Naive thymus-derived CD4-positive, alpha-beta T cell (primary cell): ENCODE data around the gene SMYD4. TPM values are rescaled to one million over a fixed set of nuclear protein-coding genes. Genes with fewer than 3 reads are reported as not detected.
A peak's percentile ranks its signal among the peaks of the same experiment; 100 is the strongest.

ENCODE experiments used
- ATAC-seq: fragments of 150-1000 bp; cut with Tn5 transposase; 2 replicates; pipeline ENCODE4 v1.10.0; 2021; ENCODE audit warnings: mild to moderate bottlenecking, moderate library complexity
- CTCF ChIA-PET: fragments of 350-600 bp; sonication (Branson Sonifier 250); formaldehyde crosslinking; loops from one replicate; lab custom pipeline; 2021; ENCODE audit warnings: antibody characterized with exemption; lab: Charles Lee
- POLR2A ChIA-PET: fragments of 350-600 bp; sonication (Branson Sonifier 250); formaldehyde crosslinking; loops from one replicate; lab custom pipeline; 2021; ENCODE audit warnings: antibody characterized with exemption, inconsistent platforms; lab: Charles Lee
- DNase-seq, 9 donors: peaks; one replicate each; pipeline versions ENCODE4 v3.0.0 to v3.0.0-alpha.2; 2020 to 2022; ENCODE audit warnings: mixed read lengths in 1 of 9
- H3K27ac ChIP-seq: one replicate; pipeline ENCODE4 v1.7.0; 2013; ENCODE audit warnings: mild to moderate bottlenecking, low read depth, low read length, moderate library complexity
- H3K27me3 ChIP-seq, 2 donors: one replicate each; pipeline ENCODE4 v1.7.0; 2013; ENCODE audit warnings: low read length in 2 of 2, mild to moderate bottlenecking in 2 of 2, moderate library complexity in 2 of 2; ENCODE audit not compliant: control insufficient read depth in 2 of 2, insufficient read depth in 2 of 2
- H3K36me3 ChIP-seq, 3 experiments: 1 replicate in 2 of 3; 2 replicates in 1 of 3; pipeline ENCODE4 v1.7.0; 2013; ENCODE audit warnings: low read length in 3 of 3, mild to moderate bottlenecking in 3 of 3, moderate library complexity in 1 of 3; ENCODE audit not compliant: insufficient read depth in 3 of 3, control insufficient read depth in 2 of 3
- H3K4me1 ChIP-seq, 2 donors: one replicate each; pipeline ENCODE4 v1.7.0; 2013; ENCODE audit warnings: low read length in 2 of 2, mild to moderate bottlenecking in 2 of 2, moderate library complexity in 1 of 2; ENCODE audit not compliant: control insufficient read depth in 2 of 2, insufficient read depth in 2 of 2
- H3K4me3 ChIP-seq: 2 replicates; pipeline ENCODE4 v1.7.0; 2013; ENCODE audit warnings: mild to moderate bottlenecking, low read length
- H3K9me3 ChIP-seq, 3 experiments: 1 replicate in 2 of 3; 2 replicates in 1 of 3; pipeline ENCODE4 v1.7.0; 2013; ENCODE audit warnings: low read length in 3 of 3; ENCODE audit not compliant: control insufficient read depth in 2 of 3
- H3K27ac Mint-ChIP-seq, 9 donors: one replicate each; pipeline ENCODE4 v1.8.0; 2020 to 2022; ENCODE audit warnings: mixed read lengths in 9 of 9, mild to moderate bottlenecking in 8 of 9, moderate library complexity in 5 of 9, inconsistent platforms in 2 of 9
- H3K27me3 Mint-ChIP-seq, 5 donors: one replicate each; pipeline ENCODE4 v1.8.0; 2021 to 2022; ENCODE audit warnings: mixed read lengths in 5 of 5, mild to moderate bottlenecking in 1 of 5
- H3K36me3 Mint-ChIP-seq, 5 donors: one replicate each; pipeline ENCODE4 v1.8.0; 2020 to 2022; ENCODE audit warnings: mixed read lengths in 5 of 5, mild to moderate bottlenecking in 3 of 5, inconsistent platforms in 1 of 5
- H3K4me1 Mint-ChIP-seq, 7 donors: one replicate each; pipeline ENCODE4 v1.8.0; 2020 to 2022; ENCODE audit warnings: mixed read lengths in 7 of 7, mild to moderate bottlenecking in 3 of 7, inconsistent platforms in 1 of 7
- H3K4me3 Mint-ChIP-seq, 10 donors: one replicate each; pipeline ENCODE4 v1.8.0; 2020 to 2022; ENCODE audit warnings: mild to moderate bottlenecking in 10 of 10, mixed read lengths in 10 of 10, moderate library complexity in 6 of 10, inconsistent platforms in 2 of 10
- H3K9me3 Mint-ChIP-seq, 11 donors: one replicate each; pipeline ENCODE4 v1.8.0; 2020 to 2022; ENCODE audit warnings: mixed read lengths in 11 of 11, mild to moderate bottlenecking in 4 of 11, inconsistent platforms in 1 of 11, moderate library complexity in 1 of 11
- intact Hi-C, 2 donors: fragments of 100-400 bp; cut with micrococcal nuclease; formaldehyde crosslinking; loops; one replicate each; pipeline ENCODE4 v1.15.1; 2023
- polyA plus RNA-seq, 2 donors: library from polyadenylated mRNA; unstranded; fragments of 300-500 nt; fragmentation: Illumina TruSeq; gene quantifications; one replicate each; pipeline ENCODE4 v1.2.3, GENCODE V29; 2021
- total RNA-seq, 6 experiments: library from RNA in 5 of 6; stranded (reverse) in 5 of 6; gene quantifications; 1 replicate in 5 of 6; 2 replicates in 1 of 6; pipeline ENCODE4 v1.2.3 and lab custom pipeline; 2021 to 2026

The SMYD4 gene
- total and polyA plus RNA-seq, 7 experiments from 2014 or later: 9.7 to 38.4 (median 23.3) TPM

DNA sequence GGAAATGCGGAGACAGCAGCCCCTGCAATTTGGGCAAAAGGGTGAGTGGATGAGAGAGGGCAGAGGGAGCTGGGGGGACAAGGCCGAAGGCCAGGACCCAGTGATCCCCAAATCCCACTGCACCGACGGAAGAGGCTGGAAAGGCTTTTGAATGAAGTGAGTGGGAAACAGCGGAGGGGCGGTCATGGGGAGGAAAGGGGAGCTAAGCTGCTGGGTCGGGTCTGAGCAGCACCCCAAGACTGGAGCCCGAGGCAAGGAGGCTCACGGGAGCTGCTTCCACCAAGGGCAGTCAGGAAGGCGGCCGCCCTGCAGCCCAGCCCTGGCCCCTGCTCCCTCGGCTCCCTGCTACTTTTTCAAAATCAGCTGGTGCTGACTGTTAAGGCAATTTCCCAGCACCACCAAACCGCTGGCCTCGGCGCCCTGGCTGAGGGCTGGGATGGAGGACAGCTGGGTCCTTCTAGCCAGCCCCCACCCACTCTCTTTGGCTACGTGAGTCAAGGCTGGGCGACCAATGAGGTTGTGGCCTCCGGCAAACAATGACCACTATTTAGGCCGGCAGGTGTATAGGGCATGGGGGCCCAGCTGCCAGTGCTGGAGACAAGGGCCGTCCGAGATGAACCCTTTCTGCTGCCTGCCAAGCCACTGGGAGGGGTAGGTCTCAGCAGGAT lies 67.3 kb downstream of the SMYD4 start:
- Histone ChIP-seq H3K27me3 (no peaks in the 10 kb centered on the region), H3K4me1 (peaks cover 19 to 31% of the 10 kb centered on the region in 2 donors), H3K27ac (peak overlapping the region; percentile 52), H3K9me3 (no peaks in the 10 kb centered on the region), H3K36me3 (no peaks in the 10 kb centered on the region), H3K4me3 (no peak overlapping the region)
- ChIA-PET CTCF (interaction anchor here (1.3 kb wide), 1 partner anchor 41 kb away, joined by 3 read pairs; no protein-coding TSS in a partner anchor), POLR2A (interaction anchor here (0.5 to 1.4 kb wide), 5 partner anchors 12 to 78 kb away, joined by 3 to 5 read pairs (median 3); partner anchors contain the start of gene WDR81)
- ATAC-seq (no peak), DNase-seq (no peak)
- Mint-ChIP-seq H3K36me3 (peaks cover 0 to 5% (median 0%) of the 10 kb centered on the region in 5 donors), H3K27me3 (peaks cover 0 to 7% (median 0%) of the 10 kb centered on the region in 5 donors), H3K27ac (peak overlapping the region in 7 of 9 donors; percentile 21 to 93 (median 84)), H3K4me3 (peak overlapping the region in 4 of 10 donors; percentile 7 to 58 (median 46)), H3K9me3 (peaks cover 0 to 2% (median 0%) of the 10 kb centered on the region in 11 donors), H3K4me1 (peaks cover 22 to 59% (median 29%) of the 10 kb centered on the region in 7 donors)
- intact Hi-C loops: loop anchor here in 1 of 2 donors (5.0 kb wide), 1 partner anchor 40 kb away; the partner anchor contains the start of gene WDR81

- Mint-ChIP-seq H3K9me3 (peaks cover 0 to 2% (median 0%) of the 10 kb centered on the region in 11 donors), H3K27ac (no peak overlapping the region), H3K4me3 (no peak overlapping the region), H3K27me3 (peaks cover 0 to 9% (median 0%) of the 10 kb centered on the region in 5 donors), H3K4me1 (peaks cover 20 to 54% (median 26%) of the 10 kb centered on the region in 7 donors), H3K36me3 (peaks cover 0 to 4% (median 0%) of the 10 kb centered on the region in 5 donors)
- ATAC-seq (no peak), DNase-seq (no peak)
- ChIA-PET CTCF (no interaction called here), POLR2A (no interaction called here)
- H3K9me3 ChIP-seq: no peaks in the 10 kb centered on the region
- peaks cover 19 to 29% of the 10 kb centered on the region in 2 donors for H3K4me1 ChIP-seq
- H3K27ac ChIP-seq: no peak overlapping the region
- intact Hi-C loops: no loop called here
- H3K27me3 ChIP-seq: no peaks in the 10 kb centered on the region
- no peaks in the 10 kb centered on the region for H3K36me3 ChIP-seq
- no peak overlapping the region for H3K4me3 ChIP-seq
Measured at GRCh38 chr17:1759529-1759928, 70.2 kb downstream of the SMYD4 start.

DNA sequence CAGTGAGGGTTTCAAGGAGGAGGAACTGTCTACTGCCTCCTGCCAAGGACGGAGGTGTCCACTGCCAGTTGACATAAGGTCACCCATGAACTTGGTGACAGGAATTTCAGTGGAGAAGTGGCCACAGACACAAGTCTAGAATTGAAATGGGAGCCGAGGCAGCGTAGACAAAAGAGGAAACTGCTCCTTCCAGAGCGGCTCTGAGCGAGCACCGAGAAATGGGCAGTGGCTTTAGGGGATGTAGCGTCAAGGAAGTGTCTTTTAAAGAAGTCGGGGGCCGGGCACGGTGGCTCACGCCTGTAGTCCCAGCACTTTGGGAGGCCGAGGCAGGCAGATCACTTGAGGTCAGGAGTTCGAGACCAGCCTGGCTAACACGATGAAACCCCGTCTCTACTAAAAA lies 70.9 kb downstream of the SMYD4 start:
- Histone ChIP-seq H3K36me3 (no peaks in the 10 kb centered on the region), H3K27me3 (no peaks in the 10 kb centered on the region), H3K27ac (no peak overlapping the region), H3K9me3 (no peaks in the 10 kb centered on the region), H3K4me1 (peaks cover 14 to 21% of the 10 kb centered on the region in 2 donors), H3K4me3 (no peak overlapping the region)
- POLR2A ChIA-PET: no interaction called here
- H3K27ac Mint-ChIP-seq: peak overlapping the region in 5 of 9 donors; percentile 36 to 89 (median 77)
- H3K36me3 Mint-ChIP-seq: no peaks in the 10 kb centered on the region
- H3K4me3 Mint-ChIP-seq: no peak overlapping the region
- CTCF ChIA-PET: no interaction called here
- ATAC-seq (peak; percentile 61), DNase-seq (no peak)
- no peaks in the 10 kb centered on the region for H3K9me3 Mint-ChIP-seq
- intact Hi-C loops: no loop called here
- peaks cover 0 to 9% (median 0%) of the 10 kb centered on the region in 5 donors for H3K27me3 Mint-ChIP-seq
- H3K4me1 Mint-ChIP-seq: peaks cover 13 to 46% (median 19%) of the 10 kb centered on the region in 7 donors

DNA sequence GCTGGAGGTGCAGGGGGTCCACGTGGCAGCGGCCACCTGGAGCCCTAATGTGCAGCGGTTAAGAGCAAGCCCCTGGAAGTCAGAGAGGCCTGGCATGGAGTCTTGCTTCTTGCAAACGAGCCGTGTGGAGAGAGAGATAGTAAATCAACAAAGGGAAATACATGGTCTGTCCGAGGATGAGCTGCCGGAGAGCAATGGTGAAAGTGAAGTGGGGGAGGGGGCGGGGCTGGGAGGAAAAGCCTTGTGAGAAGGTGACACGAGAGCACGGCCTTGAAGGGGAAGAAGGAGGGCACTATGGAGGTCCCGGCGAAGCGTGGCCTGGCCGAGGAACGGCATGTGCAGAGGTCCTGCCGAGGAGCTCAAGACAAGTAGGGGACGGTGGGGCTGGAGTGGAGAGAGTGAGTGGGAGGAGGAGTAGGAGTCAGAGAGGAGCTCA lies 73.9 kb downstream of the SMYD4 start:
- Histone ChIP-seq H3K27ac (no peak overlapping the region), H3K27me3 (no peaks in the 10 kb centered on the region), H3K9me3 (no peaks in the 10 kb centered on the region), H3K4me1 (no peaks in the 10 kb centered on the region), H3K36me3 (no peaks in the 10 kb centered on the region), H3K4me3 (no peak overlapping the region)
- no peak overlapping the region for H3K4me3 Mint-ChIP-seq
- peaks cover 0 to 9% (median 0%) of the 10 kb centered on the region in 5 donors for H3K27me3 Mint-ChIP-seq
- no peak for ATAC-seq
- no peaks in the 10 kb centered on the region for H3K9me3 Mint-ChIP-seq
- CTCF ChIA-PET: no interaction called here
- H3K27ac Mint-ChIP-seq: peak overlapping the region in 2 of 9 donors; percentile 69 to 86
- peaks cover 0 to 18% (median 7%) of the 10 kb centered on the region in 7 donors for H3K4me1 Mint-ChIP-seq
- H3K36me3 Mint-ChIP-seq: no peaks in the 10 kb centered on the region
- POLR2A ChIA-PET: interaction anchor here (0.8 kb wide), 1 partner anchor 131 kb away, joined by 5 read pairs; no protein-coding TSS in a partner anchor
- intact Hi-C loops: no loop called here
- no peak for DNase-seq

DNA sequence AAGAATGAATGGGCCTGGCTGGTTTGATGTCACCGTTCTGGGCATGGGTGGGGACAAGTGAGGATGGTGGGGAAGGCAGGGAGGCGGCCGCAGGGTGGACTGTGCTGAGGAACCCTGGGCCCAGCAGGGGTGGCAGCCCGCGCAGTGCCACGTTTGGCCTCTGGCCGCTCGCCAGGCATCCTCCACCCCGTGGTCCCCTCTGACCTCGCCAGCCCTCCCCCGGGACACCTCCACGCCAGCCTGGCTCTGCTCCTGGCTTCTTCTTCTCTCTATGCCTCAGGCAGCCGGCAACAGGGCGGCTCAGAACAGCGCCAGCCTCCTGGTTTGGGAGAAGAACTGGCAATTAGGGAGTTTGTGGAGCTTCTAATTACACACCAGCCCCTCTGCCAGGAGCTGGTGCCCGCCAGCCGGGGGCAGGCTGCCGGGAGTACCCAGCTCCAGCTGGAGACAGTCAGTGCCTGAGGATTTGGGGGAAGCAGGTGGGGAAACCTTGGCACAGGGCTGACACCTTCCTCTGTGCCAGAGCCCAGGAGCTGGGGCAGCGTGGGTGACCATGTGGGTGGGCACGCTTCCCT lies 74.4 kb downstream of the SMYD4 start:
- no peaks in the 10 kb centered on the region for H3K9me3 ChIP-seq
- H3K9me3 Mint-ChIP-seq: no peaks in the 10 kb centered on the region
- peaks cover 0 to 9% (median 0%) of the 10 kb centered on the region in 5 donors for H3K27me3 Mint-ChIP-seq
- ChIA-PET CTCF (no interaction called here), POLR2A (interaction anchor here (0.8 kb wide), 1 partner anchor 131 kb away, joined by 5 read pairs; no protein-coding TSS in a partner anchor)
- DNase-seq: no peak
- peak overlapping the region in 4 of 9 donors; percentile 49 to 86 (median 64) for H3K27ac Mint-ChIP-seq
- H3K36me3 Mint-ChIP-seq: no peaks in the 10 kb centered on the region
- H3K27me3 ChIP-seq: no peaks in the 10 kb centered on the region
- no peaks in the 10 kb centered on the region for H3K36me3 ChIP-seq
- H3K4me3 Mint-ChIP-seq: no peak overlapping the region
- peaks cover 0 to 13% (median 7%) of the 10 kb centered on the region in 7 donors for H3K4me1 Mint-ChIP-seq
- ATAC-seq: no peak
- no peaks in the 10 kb centered on the region for H3K4me1 ChIP-seq
- H3K27ac ChIP-seq: no peak overlapping the region
- H3K4me3 ChIP-seq: no peak overlapping the region
- intact Hi-C loops: no loop called here

- POLR2A ChIA-PET: interaction anchor here (1.5 to 2.3 kb wide), 2 partner anchors 9 to 12 kb away, joined by 4 to 6 read pairs; no protein-coding TSS in a partner anchor
- peak overlapping the region in 1 of 9 donors; percentile 49 for H3K27ac Mint-ChIP-seq
- no peaks in the 10 kb centered on the region for H3K36me3 ChIP-seq
- H3K27ac ChIP-seq: no peak overlapping the region
- H3K4me3 Mint-ChIP-seq: no peak overlapping the region
- no peaks in the 10 kb centered on the region for H3K36me3 Mint-ChIP-seq
- ATAC-seq (no peak), DNase-seq (no peak)
- no peaks in the 10 kb centered on the region for H3K9me3 ChIP-seq
- H3K4me1 Mint-ChIP-seq: peaks cover 0 to 10% (median 7%) of the 10 kb centered on the region in 7 donors
- CTCF ChIA-PET: interaction anchor here (0.6 kb wide), 1 partner anchor 69 kb away, joined by 3 read pairs; no protein-coding TSS in a partner anchor
- no peaks in the 10 kb centered on the region for H3K4me1 ChIP-seq
- no peaks in the 10 kb centered on the region for H3K9me3 Mint-ChIP-seq
- intact Hi-C loops: no loop called here
- H3K27me3 Mint-ChIP-seq: peaks cover 0 to 9% (median 0%) of the 10 kb centered on the region in 5 donors
- H3K27me3 ChIP-seq: no peaks in the 10 kb centered on the region
- no peak overlapping the region for H3K4me3 ChIP-seq
Measured at GRCh38 chr17:1754430-1755112, 75.1 kb downstream of the SMYD4 start.
